GM10847 (cell line): ENCODE data around the gene FCRL3.

Source experiments
- POLR2A ChIP-seq: IDR thresholded peaks from 2 replicates; pipeline ENCODE4 v1.6.1; 2011; ENCODE audit not compliant: insufficient read length; ENCODE audit errors: extremely low read depth

Gene FCRL3

GRCh38 chr1:157639800-157640199 is 60.8 kb downstream of the FCRL3 start:
- no peak for TF ChIP-seq POLR2A

GRCh38 chr1:157628773-157629172 is 71.8 kb downstream of the FCRL3 start:
- no peak for TF ChIP-seq POLR2A
